Colon (tissue), 2 donors: ENCODE measurements around the gene CCDC60.

Source experiments
- FAIRE-seq: peaks from 2 replicates; lab custom pipeline; 2012; peaks lifted over from hg19 to GRCh38; lab: Jason Lieb, UNC
- donor health status: control.
- donor health status: control.

CCDC60 gene

GRCh38 chr12:119334430-119335170 is at the start of gene CCDC60:
Gene CCDC60, plus strand, starts transcription at chr12:119334729. Its CDS starts 448 bp downstream, at chr12:119335177.
- no peak for FAIRE-seq

GRCh38 chr12:119288576-119288975 is 46.0 kb upstream of the CCDC60 start:
- FAIRE-seq = no peak

- no peak for FAIRE-seq
Measured at GRCh38 chr12:119292893-119293630, 41.5 kb upstream of the CCDC60 start.

- FAIRE-seq = no peak
Measured at GRCh38 chr12:119294211-119294610, 40.3 kb upstream of the CCDC60 start.

GRCh38 chr12:119296535-119296934 is 38.0 kb upstream of the CCDC60 start:
- no peak for FAIRE-seq

- FAIRE-seq = no peak
Measured at GRCh38 chr12:119299130-119299529, 35.4 kb upstream of the CCDC60 start.

- FAIRE-seq = no peak
Measured at GRCh38 chr12:119301379-119301778, 33.1 kb upstream of the CCDC60 start.

- no peak for FAIRE-seq
Measured at GRCh38 chr12:119302451-119303080, 32.0 kb upstream of the CCDC60 start.

GRCh38 chr12:119306593-119306992 is 27.9 kb upstream of the CCDC60 start:
- no peak for FAIRE-seq

- no peak for FAIRE-seq
Measured at GRCh38 chr12:119307747-119308146, 26.8 kb upstream of the CCDC60 start.

- FAIRE-seq = no peak
Measured at GRCh38 chr12:119308708-119309456, 25.6 kb upstream of the CCDC60 start.

GRCh38 chr12:119311878-119312277 is 22.7 kb upstream of the CCDC60 start:
- FAIRE-seq = no peak

GRCh38 chr12:119312904-119313303 is 21.6 kb upstream of the CCDC60 start:
- no peak for FAIRE-seq

GRCh38 chr12:119314290-119314689 is 20.2 kb upstream of the CCDC60 start:
- no peak for FAIRE-seq

GRCh38 chr12:119319638-119320037 is 14.9 kb upstream of the CCDC60 start:
- FAIRE-seq = no peak

- no peak for FAIRE-seq
Measured at GRCh38 chr12:119320678-119321077, 13.9 kb upstream of the CCDC60 start.

GRCh38 chr12:119322301-119322723 is 12.2 kb upstream of the CCDC60 start:
- FAIRE-seq = no peak

GRCh38 chr12:119325813-119326212 is 8.7 kb upstream of the CCDC60 start:
- FAIRE-seq = no peak

GRCh38 chr12:119326341-119326740 is 8.2 kb upstream of the CCDC60 start:
- FAIRE-seq = no peak

- FAIRE-seq = no peak
Measured at GRCh38 chr12:119327471-119327870, 7.1 kb upstream of the CCDC60 start.

- FAIRE-seq = no peak
Measured at GRCh38 chr12:119328111-119328510, 6.4 kb upstream of the CCDC60 start.
